ENCODE data around the gene WDR11. TPM values are rescaled to one million over a fixed set of nuclear protein-coding genes. Genes with fewer than 3 reads are reported as not detected.

Gene WDR11
- total RNA-seq, 1 donor from 2014 or later: 56.7 TPM

DNA sequence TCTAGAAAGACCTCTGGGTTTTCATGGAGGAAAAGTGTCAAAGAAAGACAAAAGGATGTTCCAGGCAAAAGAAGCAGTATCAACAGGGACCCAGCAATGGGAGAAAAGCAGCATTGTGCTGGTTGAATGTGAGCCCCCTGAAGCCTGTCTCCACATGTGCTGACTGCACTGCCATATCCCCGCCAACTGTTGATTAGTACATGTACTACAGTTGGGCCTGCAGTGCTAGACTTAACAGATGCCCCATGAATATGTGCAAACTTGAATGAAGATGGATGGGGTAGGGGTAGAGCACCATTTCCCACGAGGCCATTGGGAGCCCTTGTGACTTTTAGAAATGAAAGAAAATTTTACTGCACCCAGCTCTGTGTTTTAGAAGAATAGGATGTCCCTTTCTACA lies 15.6 kb upstream of the WDR11 start:
- no peaks in the 10 kb centered on the region for H3K36me3 ChIP-seq (ENCODE audit: control insufficient read depth, insufficient read depth, low read length)
- TF ChIP-seq CTCF (IDR thresholded peaks at IDR 0.05; ENCODE audit: insufficient read depth, low read length, poor library complexity, severe bottlenecking): no peak
- no peaks in the 10 kb centered on the region for H3K27me3 ChIP-seq (ENCODE audit: control insufficient read depth, insufficient read depth, low read length)
- DNase-seq (ENCODE audit: low read depth): no peak
- no peak overlapping the region for H3K4me3 ChIP-seq (ENCODE audit: low read depth, low read length)

DNA sequence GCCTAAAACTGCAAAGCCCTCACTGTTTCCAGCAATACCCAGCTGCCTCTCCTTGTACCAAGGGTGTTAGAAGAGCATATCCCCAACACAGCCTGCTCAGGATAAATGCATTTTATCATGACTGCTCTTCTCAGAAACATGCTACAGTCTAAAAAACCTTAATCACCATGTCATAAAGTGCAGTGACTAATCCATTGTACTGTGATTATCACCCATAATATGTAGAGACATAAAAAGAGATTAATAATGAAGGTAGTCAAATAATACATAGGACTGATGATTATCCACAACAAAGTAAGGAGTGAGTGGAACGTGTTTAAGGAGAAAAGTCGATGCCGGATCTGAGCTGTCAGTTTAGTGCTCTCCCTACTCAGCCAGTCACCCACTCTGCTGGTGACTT lies 12.2 kb upstream of the WDR11 start:
- no peak for TF ChIP-seq CTCF (IDR thresholded peaks at IDR 0.05; ENCODE audit: insufficient read depth, low read length, poor library complexity, severe bottlenecking)
- no peaks in the 10 kb centered on the region for H3K36me3 ChIP-seq (ENCODE audit: control insufficient read depth, insufficient read depth, low read length)
- H3K27me3 ChIP-seq (ENCODE audit: control insufficient read depth, insufficient read depth, low read length): no peaks in the 10 kb centered on the region
- DNase-seq (ENCODE audit: low read depth): no peak
- H3K4me3 ChIP-seq (ENCODE audit: low read depth, low read length): no peak overlapping the region

- H3K4me3 ChIP-seq (ENCODE audit: low read depth, low read length): no peak overlapping the region
- H3K27me3 ChIP-seq (ENCODE audit: control insufficient read depth, insufficient read depth, low read length): no peaks in the 10 kb centered on the region
- no peak for TF ChIP-seq CTCF (IDR thresholded peaks at IDR 0.05; ENCODE audit: insufficient read depth, low read length, poor library complexity, severe bottlenecking)
- DNase-seq (ENCODE audit: low read depth): no peak
- H3K36me3 ChIP-seq (ENCODE audit: control insufficient read depth, insufficient read depth, low read length): no peaks in the 10 kb centered on the region
Observed at GRCh38 chr10:120841522-120842189, 9.5 kb upstream of the WDR11 start.

- H3K4me3 ChIP-seq (ENCODE audit: low read depth, low read length): no peak overlapping the region
- TF ChIP-seq CTCF (IDR thresholded peaks at IDR 0.05; ENCODE audit: insufficient read depth, low read length, poor library complexity, severe bottlenecking): no peak
- H3K36me3 ChIP-seq (ENCODE audit: control insufficient read depth, insufficient read depth, low read length): no peaks in the 10 kb centered on the region
- DNase-seq (ENCODE audit: low read depth): no peak
- H3K27me3 ChIP-seq (ENCODE audit: control insufficient read depth, insufficient read depth, low read length): no peaks in the 10 kb centered on the region
Observed at GRCh38 chr10:120854388-120854787, 3.2 kb downstream of the WDR11 start.

DNA sequence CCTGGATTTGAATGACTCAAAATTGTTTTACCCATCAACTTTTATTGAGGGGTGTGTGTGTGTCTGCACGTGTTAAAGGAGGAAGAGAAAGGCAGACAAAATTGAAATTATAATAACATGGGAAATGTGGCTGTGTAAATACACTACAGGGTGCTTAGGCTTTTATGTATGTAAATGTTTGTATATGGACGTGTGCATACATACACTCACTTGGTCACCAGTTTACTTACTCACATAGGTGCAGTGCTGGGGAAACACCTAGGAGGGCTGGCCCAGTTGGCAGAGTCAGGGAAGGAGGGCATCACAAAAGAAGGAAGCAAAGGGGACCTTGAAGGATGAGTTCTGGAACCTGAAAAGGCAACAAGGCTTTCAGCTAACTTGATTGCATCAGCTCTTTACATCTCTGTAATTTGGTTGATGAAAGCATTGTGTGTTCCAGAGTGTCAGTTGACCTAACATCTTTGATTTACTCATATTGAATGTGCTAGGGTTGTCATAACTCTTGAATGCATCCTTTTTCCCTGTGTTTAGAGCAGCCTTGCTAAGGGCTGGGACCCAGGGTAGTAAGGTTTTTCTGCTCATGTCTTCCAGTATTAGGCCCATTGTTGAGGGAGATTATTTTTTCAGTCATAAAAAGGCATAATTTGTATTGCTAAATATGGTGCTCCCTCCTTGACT lies 10.2 kb downstream of the WDR11 start:
- TF ChIP-seq CTCF (IDR thresholded peaks at IDR 0.05; ENCODE audit: insufficient read depth, low read length, poor library complexity, severe bottlenecking): no peak
- DNase-seq (ENCODE audit: low read depth): no peak
- no peaks in the 10 kb centered on the region for H3K36me3 ChIP-seq (ENCODE audit: control insufficient read depth, insufficient read depth, low read length)
- H3K4me3 ChIP-seq (ENCODE audit: low read depth, low read length): no peak overlapping the region
- no peaks in the 10 kb centered on the region for H3K27me3 ChIP-seq (ENCODE audit: control insufficient read depth, insufficient read depth, low read length)

DNA sequence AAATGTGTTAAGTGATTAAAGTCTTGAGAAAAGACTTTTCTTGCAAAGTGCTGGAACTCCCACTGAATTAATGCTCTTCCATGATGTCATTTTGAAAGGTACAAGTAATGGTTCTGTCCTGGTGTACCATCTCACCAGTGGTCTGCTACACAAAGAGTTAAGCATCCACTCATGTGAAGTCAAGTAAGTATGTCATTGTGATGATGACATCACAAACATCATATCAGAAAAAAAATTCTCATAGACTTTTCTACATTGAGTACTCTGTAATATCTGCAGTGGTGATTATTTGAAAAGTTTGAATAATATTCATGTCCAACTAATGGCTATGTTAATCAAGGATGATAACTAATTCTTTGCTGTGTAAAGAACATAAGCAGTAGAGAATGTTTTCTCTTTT lies 22.6 kb downstream of the WDR11 start:
- DNase-seq (ENCODE audit: low read depth): no peak
- no peak overlapping the region for H3K4me3 ChIP-seq (ENCODE audit: low read depth, low read length)
- no peaks in the 10 kb centered on the region for H3K36me3 ChIP-seq (ENCODE audit: control insufficient read depth, insufficient read depth, low read length)
- no peaks in the 10 kb centered on the region for H3K27me3 ChIP-seq (ENCODE audit: control insufficient read depth, insufficient read depth, low read length)
- no peak for TF ChIP-seq CTCF (IDR thresholded peaks at IDR 0.05; ENCODE audit: insufficient read depth, low read length, poor library complexity, severe bottlenecking)

Data from kidney epithelial cell (primary cell).